Erythroblast (primary cell): ENCODE measurements around the gene SORL1.

Experiments
- DNase-seq, 2 experiments: peaks; one replicate each; lab custom pipeline; 2025; lab: John Stamatoyannopoulos, UW
- GATA1 ChIP-seq: IDR thresholded peaks from 2 replicates; pipeline ENCODE4 v1.6.1; 2011; ENCODE audit warnings: low read depth, mild to moderate bottlenecking, control low read depth, low read length, moderate library complexity
- POLR2A ChIP-seq: IDR thresholded peaks from 2 replicates; pipeline ENCODE4 v1.6.1; 2011; ENCODE audit warnings: mild to moderate bottlenecking, low read length

The SORL1 gene

DNA sequence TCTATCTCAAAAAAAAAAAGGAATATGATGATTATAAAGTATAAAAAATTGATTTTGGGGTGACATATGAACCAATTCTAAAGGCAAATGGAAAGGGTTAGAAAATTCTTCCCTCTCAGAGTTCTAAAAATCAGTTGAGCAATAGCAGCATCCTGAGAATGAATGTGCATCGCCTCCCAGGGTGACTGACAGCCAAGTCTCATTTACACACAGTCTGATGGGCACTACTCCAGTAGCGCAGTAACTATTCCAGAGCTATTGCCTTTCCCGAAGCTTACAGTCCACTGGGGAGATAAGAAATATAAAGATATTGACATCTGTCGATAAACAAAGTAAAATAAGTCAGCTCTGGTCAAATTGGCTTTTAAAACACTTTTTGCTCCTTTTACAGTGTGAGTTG, 32.3 kb upstream of the SORL1 start:
- TF ChIP-seq POLR2A (no peak), GATA1 (no peak)
- DNase-seq, result no peak

DNA sequence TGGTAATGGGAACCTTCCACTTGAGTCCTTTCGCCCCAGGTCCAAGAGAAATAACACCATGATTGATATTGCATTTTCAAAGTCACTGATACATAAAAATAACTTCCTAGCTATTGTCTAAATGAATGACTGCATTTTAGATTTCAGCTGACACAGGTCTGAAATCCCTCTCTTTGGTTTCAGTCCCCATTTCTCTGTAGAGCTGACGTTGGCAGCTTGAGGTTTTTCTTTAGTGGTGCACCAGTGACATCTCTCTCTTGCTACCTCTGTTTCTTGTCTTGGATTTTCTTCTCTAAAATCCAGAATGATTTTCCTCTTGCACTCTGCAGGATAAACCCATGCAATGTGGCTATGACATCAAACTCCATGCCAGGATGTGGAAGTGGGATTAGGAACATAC, 31.7 kb upstream of the SORL1 start:
- TF ChIP-seq GATA1 (no peak), POLR2A (no peak)
- no peak for DNase-seq

DNA sequence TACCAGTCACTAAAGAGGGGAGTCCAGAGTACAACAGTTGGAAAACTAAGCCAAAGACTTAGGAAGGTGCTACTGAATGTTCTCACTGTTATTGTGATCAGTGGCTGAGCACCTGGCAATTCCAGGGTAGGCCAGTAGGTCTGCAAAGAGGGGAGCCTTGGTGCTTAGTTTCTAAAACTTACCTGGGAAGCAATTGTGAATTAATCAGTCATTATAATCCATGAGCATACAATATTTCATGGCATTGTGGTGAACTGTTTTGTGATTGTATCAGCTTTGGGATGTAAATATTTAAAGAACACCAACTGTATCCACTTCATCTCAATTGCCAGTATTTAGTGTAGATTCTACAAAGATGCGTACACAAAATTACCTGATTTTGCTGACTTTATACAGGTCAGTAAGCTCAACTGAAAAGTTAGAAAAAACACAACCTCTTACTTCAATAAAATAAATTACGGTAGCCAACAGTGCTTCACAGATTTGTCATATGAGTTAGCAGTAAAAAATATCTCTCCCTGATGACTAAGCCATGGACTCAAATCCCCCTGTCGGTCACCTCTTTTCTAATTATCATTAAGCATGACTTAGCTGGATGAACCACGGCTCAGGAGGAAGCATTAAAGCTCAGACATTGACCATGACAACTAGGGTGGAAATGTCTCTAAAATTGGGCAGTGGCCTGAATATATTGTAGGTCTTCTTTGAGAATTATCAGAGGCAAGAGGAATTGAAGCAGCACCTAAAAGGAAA, 30.8 kb upstream of the SORL1 start:
- no peak for TF ChIP-seq POLR2A
- peak in 1 of 2 experiments; percentile 1 for DNase-seq

DNA sequence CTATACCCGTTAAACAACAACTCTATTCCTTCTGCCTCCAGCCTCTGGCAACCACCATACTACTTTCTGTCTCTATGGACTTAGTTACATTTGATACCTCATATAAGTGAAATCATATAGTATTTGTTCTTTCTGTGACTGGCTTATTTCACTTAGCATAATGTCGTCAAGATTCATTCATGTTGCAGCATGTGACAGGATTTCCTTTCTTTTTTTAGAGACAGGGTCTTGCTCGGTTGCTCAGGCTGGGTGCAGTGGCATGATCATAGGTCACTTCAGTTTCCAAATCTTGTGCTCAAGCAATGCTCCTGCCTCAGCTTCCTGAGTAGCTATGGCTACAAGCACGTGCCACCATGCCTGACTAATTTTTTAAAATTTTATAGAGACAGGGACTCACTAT, 29.4 kb upstream of the SORL1 start:
- DNase-seq, result no peak
- TF ChIP-seq GATA1 (no peak), POLR2A (no peak)

DNA sequence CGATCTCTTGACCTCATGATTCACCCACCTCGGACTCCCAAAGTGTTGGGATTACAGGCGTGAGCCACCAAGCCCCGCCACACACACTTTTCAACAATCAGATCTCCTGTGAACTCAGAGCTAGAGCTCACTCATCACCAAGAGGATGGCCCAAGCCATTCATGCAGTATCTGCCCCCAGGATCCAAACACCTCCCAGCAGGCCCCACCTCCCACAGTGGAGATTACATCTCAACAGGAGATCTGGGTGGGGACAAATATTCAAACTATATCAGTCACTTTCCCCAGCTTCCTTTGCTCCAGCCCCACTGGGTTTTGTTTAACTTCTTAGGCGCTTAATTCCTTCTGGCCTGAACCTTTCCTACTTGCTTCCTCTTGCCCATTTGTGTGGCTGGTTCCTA, 26.3 kb upstream of the SORL1 start:
- TF ChIP-seq GATA1, result no peak
- TF ChIP-seq POLR2A, result no peak
- no peak for DNase-seq

DNA sequence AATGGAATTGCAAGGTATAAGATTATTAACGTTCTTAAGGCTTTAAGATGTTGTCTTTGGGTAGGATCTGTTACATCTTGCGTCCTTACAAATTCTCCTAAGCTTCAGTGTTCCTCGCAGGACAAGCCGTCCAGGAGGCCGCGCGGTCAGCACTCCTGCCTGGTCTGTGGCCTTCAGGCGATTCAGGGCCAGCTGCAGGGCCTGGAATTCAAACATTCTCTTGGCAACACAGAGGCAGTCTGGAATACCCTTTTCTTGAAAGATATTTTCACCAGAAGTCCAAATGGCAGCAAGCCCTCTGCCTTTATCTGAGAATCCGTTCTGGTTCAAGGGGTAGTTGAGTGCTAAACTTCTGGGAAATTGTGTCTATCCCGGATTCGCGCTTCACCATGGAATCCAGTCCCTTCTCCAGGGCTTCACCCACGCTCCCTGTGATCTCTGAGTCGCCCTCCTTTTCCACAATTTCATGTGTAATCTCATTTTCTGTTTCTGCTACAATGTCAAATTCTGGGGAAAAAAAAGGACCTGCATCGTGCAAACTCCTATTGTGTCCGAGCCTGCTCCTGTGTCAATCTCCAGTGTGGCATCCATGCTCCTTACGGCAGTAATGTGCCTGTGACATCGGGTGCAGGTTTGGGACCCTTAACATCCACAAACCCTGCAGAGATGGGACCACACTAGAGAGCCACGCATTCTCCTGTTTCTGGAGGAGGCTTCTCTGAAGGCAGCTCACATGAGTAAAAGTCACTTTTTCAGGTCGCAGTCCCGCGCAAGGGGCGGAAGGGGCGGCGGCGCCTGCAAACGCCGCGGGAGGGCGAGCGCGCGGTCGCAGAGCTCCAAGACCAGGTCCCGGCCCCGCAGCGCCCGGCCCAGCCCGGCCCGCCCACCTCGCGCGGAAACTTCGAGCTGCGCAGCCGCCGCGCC, 25.4 kb upstream of the SORL1 start:
- peak; percentile 8 for DNase-seq
- TF ChIP-seq GATA1, result no peak
- no peak for TF ChIP-seq POLR2A

DNA sequence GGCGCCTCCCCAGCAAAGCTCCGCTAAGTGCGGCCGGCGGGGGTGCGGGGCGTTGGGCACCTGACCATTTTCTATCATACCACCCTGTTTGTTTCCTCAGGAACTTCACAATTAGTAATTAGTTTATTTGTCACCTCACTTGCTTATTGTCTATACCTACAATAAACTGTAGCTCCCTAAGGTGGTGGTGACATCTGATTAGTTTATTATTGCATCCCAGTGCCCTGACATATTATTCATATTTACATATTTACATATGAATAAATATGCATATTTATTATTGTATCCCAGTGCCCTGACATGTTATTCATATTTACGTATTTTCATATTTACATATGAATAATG, 24.7 kb upstream of the SORL1 start:
- DNase-seq, result no peak
- TF ChIP-seq POLR2A, result no peak

DNA sequence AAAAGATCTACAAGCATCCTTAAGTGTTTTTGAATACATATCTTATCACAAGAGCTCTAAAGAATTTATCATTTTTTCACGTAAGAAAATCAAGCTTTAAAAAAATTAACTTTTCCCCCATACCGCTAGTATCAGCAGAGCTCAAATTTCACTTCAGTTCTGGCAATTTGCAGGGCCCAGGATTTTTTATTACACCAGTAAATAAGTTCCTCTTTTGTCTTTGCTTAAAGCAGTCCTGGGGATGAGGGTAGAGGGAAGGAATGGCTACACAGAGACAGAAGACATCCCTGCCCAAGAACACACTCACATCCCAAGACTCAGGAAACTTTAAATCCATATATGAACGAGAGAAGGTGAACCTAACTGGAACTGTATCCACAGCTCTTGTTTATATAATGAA, 22.6 kb upstream of the SORL1 start:
- TF ChIP-seq GATA1, result no peak
- TF ChIP-seq POLR2A, result no peak
- no peak for DNase-seq

DNA sequence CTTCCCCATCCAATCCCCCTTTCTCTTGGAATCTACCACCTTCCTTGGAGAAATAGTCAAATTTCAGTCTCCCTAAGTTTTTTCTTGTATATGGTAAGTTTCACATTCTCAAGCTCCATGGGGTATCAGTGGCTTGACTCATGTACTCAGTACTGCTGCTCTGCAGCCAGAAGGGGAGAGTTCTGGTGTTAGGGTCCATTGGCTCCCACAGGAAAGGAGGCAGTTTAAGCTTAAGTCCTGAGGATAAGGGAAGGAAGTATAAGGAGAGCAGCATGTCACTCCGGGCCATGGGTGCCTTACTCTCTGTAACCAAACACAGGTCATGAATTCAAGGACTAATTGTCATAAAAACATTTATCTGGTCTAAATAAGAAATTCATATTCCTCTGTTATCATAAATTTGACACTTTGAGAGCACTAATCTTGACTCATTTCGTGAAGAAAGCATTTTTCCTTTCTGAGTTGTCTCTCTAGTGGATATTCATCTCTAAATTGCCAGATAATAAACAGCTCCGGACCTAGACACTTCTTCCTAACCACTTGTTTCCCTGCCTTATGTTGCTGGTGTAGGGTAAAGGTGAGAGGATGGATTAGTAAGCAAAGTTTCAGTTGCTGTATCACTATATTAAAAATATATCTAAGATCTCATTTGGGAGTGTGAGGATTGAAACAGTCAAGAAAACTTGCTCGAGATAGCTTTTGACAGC, 20.1 kb upstream of the SORL1 start:
- no peak for TF ChIP-seq POLR2A
- TF ChIP-seq GATA1, result no peak
- DNase-seq, result no peak

DNA sequence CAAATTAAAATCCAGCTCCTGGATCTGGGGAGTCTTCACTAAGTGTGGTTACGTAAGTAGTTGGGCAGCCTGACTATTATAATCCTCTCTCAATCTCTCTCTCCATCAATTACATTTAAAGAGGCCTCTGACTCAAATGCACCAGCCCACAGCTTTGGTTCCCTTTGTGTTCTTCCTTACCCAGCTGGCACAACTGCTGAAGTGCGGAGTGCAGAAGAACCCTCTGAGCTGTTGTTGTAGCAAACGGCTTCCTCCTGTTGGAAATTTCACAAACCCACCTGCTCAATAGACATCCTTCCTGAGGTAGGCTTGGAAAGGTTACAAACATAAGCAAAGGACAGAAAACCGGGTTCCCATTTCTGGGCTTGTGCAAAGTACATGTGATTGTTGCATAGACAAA, 17.0 kb upstream of the SORL1 start:
- TF ChIP-seq POLR2A, result no peak
- no peak for TF ChIP-seq GATA1
- DNase-seq, result no peak

DNA sequence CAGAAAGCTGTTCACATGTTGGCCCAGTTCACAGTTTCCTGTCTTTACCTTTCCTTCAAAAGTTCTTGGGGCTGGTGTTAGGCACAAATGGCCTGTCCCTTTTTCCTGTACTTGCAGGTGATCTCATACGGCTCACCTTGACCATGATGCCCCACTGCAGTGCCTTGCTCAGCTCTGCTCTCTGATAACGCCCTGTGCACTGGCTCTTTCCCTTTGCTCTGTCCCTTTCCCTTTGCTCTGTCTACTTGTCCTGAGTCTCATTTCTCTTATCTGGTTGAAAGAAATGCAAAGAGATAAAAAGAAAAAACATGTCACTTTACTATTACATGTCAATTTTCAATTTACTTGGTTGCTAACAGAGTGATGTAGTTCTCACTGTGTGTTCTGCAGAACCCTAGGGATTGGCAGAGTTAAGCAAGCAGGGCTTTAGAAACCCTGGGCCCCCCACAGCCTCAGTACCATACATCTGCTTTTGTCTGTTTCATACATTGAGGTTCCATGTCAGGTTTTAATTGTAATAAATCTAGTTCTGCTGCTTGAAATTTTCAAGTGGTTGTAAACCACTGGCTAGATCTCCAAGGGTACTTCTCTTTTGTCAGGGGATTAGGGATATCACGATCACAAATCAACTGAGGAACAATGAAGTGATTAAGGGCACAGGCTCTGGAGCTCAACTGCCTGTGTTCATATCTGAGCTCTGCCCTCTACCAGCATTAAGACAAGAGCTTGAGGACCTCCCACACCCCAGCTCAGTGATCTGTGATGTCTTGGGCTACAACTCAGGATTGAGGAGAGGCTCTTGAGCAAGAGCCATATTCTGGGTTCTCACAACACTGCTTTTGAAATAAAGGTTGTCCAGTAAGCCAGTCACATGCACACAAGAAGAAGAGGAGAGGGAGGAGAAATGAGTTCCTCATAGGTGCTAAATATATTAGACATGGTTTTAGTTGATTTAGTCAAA, 16.3 kb upstream of the SORL1 start:
- TF ChIP-seq GATA1, result no peak
- TF ChIP-seq POLR2A, result no peak
- DNase-seq, result no peak

DNA sequence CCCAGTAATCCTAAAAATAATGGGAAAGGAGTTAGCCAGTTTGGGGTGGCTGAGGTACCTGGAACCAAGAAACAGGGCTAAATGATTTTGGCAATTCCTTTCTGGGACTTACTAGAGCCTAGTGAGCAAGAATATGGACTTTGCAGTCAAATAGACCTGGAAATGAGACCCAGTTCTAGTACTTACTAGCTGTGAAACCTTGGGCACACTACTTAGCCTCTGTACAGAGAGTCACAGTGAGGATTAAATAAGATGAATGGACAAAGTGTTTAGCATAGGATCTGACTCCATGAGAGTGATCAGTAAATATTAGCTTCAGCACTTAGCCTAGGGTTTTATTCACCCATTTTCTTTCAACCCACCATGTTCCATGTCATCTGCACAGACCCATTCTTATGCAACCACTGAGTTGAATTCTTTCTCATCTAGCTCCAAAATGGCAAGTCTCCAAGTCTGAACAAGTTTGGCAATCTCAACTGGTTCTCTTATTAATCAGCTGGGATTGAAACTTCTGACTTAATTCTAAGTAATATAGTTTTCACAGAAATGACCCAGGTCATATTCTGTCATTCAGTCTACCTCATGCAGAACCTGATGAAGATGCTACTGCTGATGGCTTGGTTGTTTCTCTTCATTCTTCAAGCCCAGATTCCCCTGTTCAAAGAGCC, 15.0 kb upstream of the SORL1 start:
- TF ChIP-seq POLR2A (no peak), GATA1 (no peak)
- DNase-seq, result no peak

DNA sequence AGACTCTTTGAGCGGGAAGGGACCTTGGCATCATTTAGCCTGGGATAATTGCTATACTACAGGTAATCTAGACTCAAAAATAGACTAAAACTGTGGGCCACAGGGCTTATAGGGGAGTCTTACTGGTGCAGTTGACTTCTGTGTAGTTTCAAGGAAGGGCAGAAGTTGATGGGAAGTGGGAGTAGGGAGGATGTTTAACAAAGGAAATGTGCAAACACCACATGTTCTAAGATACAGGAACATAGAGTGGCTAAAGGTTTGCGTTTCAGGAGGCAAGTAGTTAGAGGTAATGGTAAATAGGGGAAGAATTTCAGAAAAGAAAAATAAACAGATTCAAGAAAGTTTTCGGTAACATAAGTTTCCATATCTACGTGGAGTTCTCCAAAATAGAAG, 14.4 kb upstream of the SORL1 start:
- no peak for DNase-seq
- no peak for TF ChIP-seq GATA1
- TF ChIP-seq POLR2A, result no peak
